Vagina (tissue), 2 donors: ENCODE data around the gene PSMA7. TPM values are rescaled to one million over a fixed set of nuclear protein-coding genes. Genes with fewer than 3 reads are reported as not detected.

ENCODE experiments used
- DNase-seq, 2 donors: peaks; one replicate each; pipeline ENCODE4 v3.0.0-alpha.2; 2017; ENCODE audit errors: extremely low spot score in 2 of 2
- H3K27ac ChIP-seq: fragments of 200-600 bp; sonication (generic); one replicate; pipeline ENCODE4 v1.5.1; 2019
- H3K27me3 ChIP-seq: fragments of 200-600 bp; sonication (generic); one replicate; pipeline ENCODE4 v1.5.1; 2019
- H3K36me3 ChIP-seq, 2 donors: fragments of 200-600 bp; sonication (generic); one replicate each; pipeline ENCODE4 v1.5.1; 2017 to 2019
- H3K4me1 ChIP-seq: fragments of 200-600 bp; sonication (generic); one replicate; pipeline ENCODE4 v1.5.1; 2019
- H3K4me3 ChIP-seq, 2 donors: fragments of 200-600 bp; sonication (generic); 1 replicate in 1 of 2; 2 replicates in 1 of 2; pipeline ENCODE4 v1.5.1; 2016 to 2019
- H3K9me3 ChIP-seq: fragments of 200-600 bp; sonication (generic); one replicate; pipeline ENCODE4 v1.5.1; 2019
- POLR2A ChIP-seq, 2 donors: fragments of 450-650 bp; IDR thresholded peaks; one replicate each; pipeline ENCODE4 v1.6.1; 2017; ENCODE audit warnings: antibody characterized with exemption in 2 of 2, mild to moderate bottlenecking in 2 of 2, moderate library complexity in 2 of 2
- POLR2AphosphoS5 ChIP-seq, 2 donors: sonication (generic); formaldehyde crosslinking; IDR thresholded peaks; one replicate each; pipeline ENCODE4 v1.9.0; 2017; ENCODE audit warnings: antibody characterized with exemption in 2 of 2, mild to moderate bottlenecking in 2 of 2, low read depth in 1 of 2; ENCODE audit not compliant: insufficient read depth in 1 of 2
- intact Hi-C: fragments of 100-400 bp; cut with DNase I; formaldehyde crosslinking; loops from one replicate; pipeline ENCODE4 v1.15.1; 2023
- total RNA-seq: library from RNA; depleted of rRNA; stranded (reverse); fragments of >200 nt; gene quantifications from one replicate; pipeline ENCODE4 v1.2.3, GENCODE V29; 2016
- TF ChIP-seq, protein P1 (sequence below), 3 experiments: fragments of 450-650 bp in 2 of 3; fragments of 200-600 bp in 1 of 3; sonication (generic) in 1 of 3; IDR thresholded peaks; one replicate each; pipeline ENCODE4 v1.5.1; 2017 to 2019; ENCODE audit warnings: antibody characterized with exemption in 3 of 3, mild to moderate bottlenecking in 2 of 3, moderate library complexity in 2 of 3

PSMA7 gene
- total RNA-seq, 1 donor from 2014 or later: 319 TPM

DNA sequence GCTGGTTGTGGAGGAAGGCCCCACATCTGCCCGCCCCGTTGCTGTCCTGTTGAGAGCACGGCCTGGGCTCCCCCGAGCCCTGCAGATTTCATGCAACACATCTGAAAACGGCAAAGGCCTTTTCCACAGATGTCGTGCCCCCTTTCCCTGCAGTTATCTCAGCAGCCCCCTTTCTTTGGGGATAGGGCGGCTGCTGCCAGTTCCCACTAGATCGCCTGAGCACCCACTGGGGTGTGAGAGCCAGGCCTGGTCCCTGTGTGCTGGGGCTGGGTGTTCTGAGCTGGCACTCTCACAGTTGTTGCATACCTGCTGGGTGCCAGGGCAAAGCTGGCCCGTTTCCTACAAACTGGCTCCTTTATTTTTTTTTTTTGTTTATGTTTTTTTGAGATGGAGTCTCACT lies 27.3 kb upstream of the PSMA7 start:
- H3K27ac ChIP-seq: no peak overlapping the region
- no peaks in the 10 kb centered on the region for H3K4me1 ChIP-seq
- no peak for TF ChIP-seq POLR2AphosphoS5 (IDR thresholded peaks at IDR 0.05; ENCODE audit: insufficient read depth in 1 of 2, low read depth in 1 of 2)
- H3K36me3 ChIP-seq: peaks cover 0 to 21% of the 10 kb centered on the region in 2 donors
- no peaks in the 10 kb centered on the region for H3K9me3 ChIP-seq
- no peaks in the 10 kb centered on the region for H3K27me3 ChIP-seq
- DNase-seq: no peak
- intact Hi-C loops: no loop called here
- H3K4me3 ChIP-seq: no peak overlapping the region

DNA sequence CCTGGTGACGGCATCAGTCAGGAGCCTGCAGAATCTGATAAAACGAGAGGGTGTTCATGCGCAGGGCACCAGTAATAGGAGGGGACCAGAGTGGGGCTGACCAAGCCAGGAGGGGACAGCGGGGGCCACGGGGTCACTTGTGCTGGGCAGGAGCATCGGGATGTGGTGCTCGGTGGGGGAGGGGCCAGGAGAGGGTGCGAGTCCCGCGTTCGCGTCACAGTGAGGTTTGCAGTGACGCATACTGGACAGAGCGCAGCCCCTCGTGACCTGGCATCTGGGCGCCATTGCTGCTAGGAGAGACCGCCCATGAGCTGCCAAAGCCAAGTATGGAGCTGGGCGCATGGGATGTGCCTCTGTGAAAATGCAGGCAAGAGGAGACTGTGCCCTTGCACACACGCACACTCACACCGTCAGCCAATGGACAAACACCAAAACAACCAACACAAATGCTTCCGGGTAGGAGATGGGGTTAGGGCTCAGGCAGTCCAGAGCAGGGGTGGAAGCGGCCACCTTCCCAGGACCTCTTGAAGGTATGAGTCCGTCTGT lies 25.8 kb upstream of the PSMA7 start:
- peaks cover 0 to 34% of the 10 kb centered on the region in 2 donors for H3K36me3 ChIP-seq
- no peaks in the 10 kb centered on the region for H3K27me3 ChIP-seq
- no peaks in the 10 kb centered on the region for H3K9me3 ChIP-seq
- DNase-seq: no peak
- TF ChIP-seq POLR2A (IDR thresholded peaks at IDR 0.05): no peak
- TF ChIP-seq POLR2AphosphoS5 (IDR thresholded peaks at IDR 0.05; ENCODE audit: insufficient read depth in 1 of 2, low read depth in 1 of 2): no peak
- TF ChIP-seq, protein P1, sequence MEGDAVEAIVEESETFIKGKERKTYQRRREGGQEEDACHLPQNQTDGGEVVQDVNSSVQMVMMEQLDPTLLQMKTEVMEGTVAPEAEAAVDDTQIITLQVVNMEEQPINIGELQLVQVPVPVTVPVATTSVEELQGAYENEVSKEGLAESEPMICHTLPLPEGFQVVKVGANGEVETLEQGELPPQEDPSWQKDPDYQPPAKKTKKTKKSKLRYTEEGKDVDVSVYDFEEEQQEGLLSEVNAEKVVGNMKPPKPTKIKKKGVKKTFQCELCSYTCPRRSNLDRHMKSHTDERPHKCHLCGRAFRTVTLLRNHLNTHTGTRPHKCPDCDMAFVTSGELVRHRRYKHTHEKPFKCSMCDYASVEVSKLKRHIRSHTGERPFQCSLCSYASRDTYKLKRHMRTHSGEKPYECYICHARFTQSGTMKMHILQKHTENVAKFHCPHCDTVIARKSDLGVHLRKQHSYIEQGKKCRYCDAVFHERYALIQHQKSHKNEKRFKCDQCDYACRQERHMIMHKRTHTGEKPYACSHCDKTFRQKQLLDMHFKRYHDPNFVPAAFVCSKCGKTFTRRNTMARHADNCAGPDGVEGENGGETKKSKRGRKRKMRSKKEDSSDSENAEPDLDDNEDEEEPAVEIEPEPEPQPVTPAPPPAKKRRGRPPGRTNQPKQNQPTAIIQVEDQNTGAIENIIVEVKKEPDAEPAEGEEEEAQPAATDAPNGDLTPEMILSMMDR (IDR thresholded peaks at IDR 0.05): no peak
- intact Hi-C loops: no loop called here
- no peak overlapping the region for H3K27ac ChIP-seq
- no peaks in the 10 kb centered on the region for H3K4me1 ChIP-seq
- H3K4me3 ChIP-seq: no peak overlapping the region

- Histone ChIP-seq H3K27me3 (no peaks in the 10 kb centered on the region), H3K36me3 (peaks cover 0 to 35% of the 10 kb centered on the region in 2 donors), H3K4me1 (no peaks in the 10 kb centered on the region), H3K4me3 (no peak overlapping the region), H3K9me3 (no peaks in the 10 kb centered on the region), H3K27ac (no peak overlapping the region)
- no peak for DNase-seq
- TF ChIP-seq POLR2AphosphoS5 (IDR thresholded peaks at IDR 0.05; ENCODE audit: insufficient read depth in 1 of 2, low read depth in 1 of 2) (no peak), POLR2A (IDR thresholded peaks at IDR 0.05) (no peak)
- TF ChIP-seq, protein P1 (IDR thresholded peaks at IDR 0.05): no peak
- intact Hi-C loops: no loop called here
Measured at GRCh38 chr20:62168061-62168460, 24.9 kb upstream of the PSMA7 start.

DNA sequence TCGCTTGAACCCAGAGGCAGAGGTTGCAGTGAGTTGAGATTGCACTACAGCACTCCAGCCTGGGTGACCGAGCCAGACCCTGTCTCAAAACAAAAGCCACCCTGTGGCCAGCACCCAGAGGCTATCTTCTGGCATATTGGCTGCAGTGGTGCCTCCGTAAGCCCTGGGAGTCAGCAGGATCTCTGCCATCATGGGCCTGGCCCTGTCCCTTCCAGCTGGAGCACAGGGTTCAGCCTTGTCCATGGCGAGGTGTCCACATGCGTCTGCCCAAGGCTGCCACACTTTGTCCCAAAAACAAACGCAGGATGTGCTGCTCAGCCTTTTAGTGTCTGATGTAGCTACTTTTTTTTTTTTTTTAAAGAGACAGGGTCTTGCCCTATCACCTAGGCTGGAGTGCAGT lies 24.3 kb upstream of the PSMA7 start:
- H3K4me1 ChIP-seq: no peaks in the 10 kb centered on the region
- no peak for DNase-seq
- TF ChIP-seq POLR2AphosphoS5 (IDR thresholded peaks at IDR 0.05; ENCODE audit: insufficient read depth in 1 of 2, low read depth in 1 of 2) (no peak), POLR2A (IDR thresholded peaks at IDR 0.05) (no peak)
- TF ChIP-seq, protein P1 (IDR thresholded peaks at IDR 0.05): no peak
- H3K27ac ChIP-seq: no peak overlapping the region
- H3K36me3 ChIP-seq: peaks cover 0 to 41% of the 10 kb centered on the region in 2 donors
- intact Hi-C loops: no loop called here
- no peaks in the 10 kb centered on the region for H3K9me3 ChIP-seq
- H3K4me3 ChIP-seq: no peak overlapping the region
- no peaks in the 10 kb centered on the region for H3K27me3 ChIP-seq

GRCh38 chr20:62165762-62166399 lies 22.7 kb upstream of the PSMA7 start:
- intact Hi-C loops: no loop called here
- no peaks in the 10 kb centered on the region for H3K9me3 ChIP-seq
- TF ChIP-seq POLR2AphosphoS5 (IDR thresholded peaks at IDR 0.05; ENCODE audit: insufficient read depth in 1 of 2, low read depth in 1 of 2): no peak
- no peak for TF ChIP-seq POLR2A (IDR thresholded peaks at IDR 0.05)
- TF ChIP-seq, protein P1 (IDR thresholded peaks at IDR 0.05): no peak
- no peak for DNase-seq
- peaks cover 0 to 52% of the 10 kb centered on the region in 2 donors for H3K36me3 ChIP-seq
- no peak overlapping the region for H3K4me3 ChIP-seq
- no peak overlapping the region for H3K27ac ChIP-seq
- H3K4me1 ChIP-seq: no peaks in the 10 kb centered on the region
- no peaks in the 10 kb centered on the region for H3K27me3 ChIP-seq
